HCT116 (cell line): ENCODE data around the gene ACBD6. TPM values are rescaled to one million over a fixed set of nuclear protein-coding genes. Genes with fewer than 3 reads are reported as not detected.

Experiments
- ATAC-seq: fragments of 200-7000 bp; cut with Tn5 transposase; 2 replicates; pipeline ENCODE4 v1.9.1; 2020; ENCODE audit warnings: mild to moderate bottlenecking, moderate library complexity
- BruUV-seq: library from RNA; stranded (reverse); fragments of 400-500 nt; replicated peaks from 2 replicates; lab custom pipeline; 2021; lab: Mats Ljungman, UMichigan
- CTCF ChIA-PET: fragments of 300-600 bp; sonication (Branson Sonifier 250); formaldehyde crosslinking; loops from one replicate; lab custom pipeline; 2021; ENCODE audit warnings: antibody characterized with exemption; lab: Charles Lee
- POLR2A ChIA-PET: fragments of 300-600, 350-600 bp; sonication (Branson Sonifier 250); formaldehyde crosslinking; loops from one replicate; lab custom pipeline; 2021; ENCODE audit warnings: antibody characterized with exemption; lab: Charles Lee
- RAD21 ChIA-PET, 2 experiments: fragments of 300-600 bp; sonication (Branson Sonifier 250); formaldehyde crosslinking; loops; one replicate each; lab custom pipeline; 2023; ENCODE audit warnings: low total read pairs in 2 of 2; ENCODE audit not compliant: uncharacterized antibody in 2 of 2, unreplicated experiment in 2 of 2, low non-redundant PET in 1 of 2; lab: Charles Lee
- DNase-seq: peaks from one replicate; pipeline ENCODE4 v3.0.0-alpha.2; 2010; ENCODE audit warnings: low read depth, low spot score
- H2AFZ ChIP-seq: fragments of 200-600 bp; shearing (Covaris generic), sonication (generic); 2 replicates; pipeline ENCODE4 v1.6.1; 2017; ENCODE audit warnings: low read depth, mixed run types, mixed read lengths, antibody characterized with exemption, low read length; ENCODE audit not compliant: poor library complexity, severe bottlenecking
- H3K27ac ChIP-seq: 2 replicates; pipeline ENCODE4 v1.5.1; 2012; ENCODE audit warnings: low read depth, low read length
- H3K27me3 ChIP-seq: fragments of 200-600 bp; sonication (generic); 2 replicates; pipeline ENCODE4 v1.6.1; 2016; ENCODE audit warnings: mixed run types, low read length, mixed read lengths; ENCODE audit not compliant: insufficient read depth
- H3K36me3 ChIP-seq, 2 experiments: fragments of 200-500 bp in 1 of 2; fragments of 200-600 bp in 1 of 2; sonication (Bioruptor generic) in 1 of 2; sonication (generic) in 1 of 2; 2 replicates each; pipeline versions ENCODE4 v1.5.1 to v1.6.1; 2014 to 2016; ENCODE audit warnings: low read length in 2 of 2, inconsistent platforms in 1 of 2, mixed read lengths in 1 of 2, mixed run types in 1 of 2; ENCODE audit not compliant: insufficient read depth in 2 of 2, control insufficient read depth in 1 of 2
- H3K4me1 ChIP-seq, 2 experiments: fragments of 200-600 bp in 1 of 2; sonication (generic) in 1 of 2; 2 replicates each; pipeline versions ENCODE4 v1.5.1 to v1.6.1; 2012 to 2017; ENCODE audit warnings: low read length in 2 of 2, inconsistent platforms in 1 of 2, mild to moderate bottlenecking in 1 of 2, mixed read lengths in 1 of 2, mixed run types in 1 of 2, moderate library complexity in 1 of 2; ENCODE audit not compliant: insufficient read depth in 2 of 2, control insufficient read depth in 1 of 2
- H3K4me2 ChIP-seq: fragments of 200-600 bp; sonication (generic); 2 replicates; pipeline ENCODE4 v1.6.1; 2017; ENCODE audit warnings: mixed run types, low read length, mixed read lengths
- H3K4me3 ChIP-seq, 2 experiments: fragments of 200-600 bp in 1 of 2; sonication (generic) in 1 of 2; replicated peaks in 1 of 2; 2 replicates each; pipeline ENCODE4 v1.5.1; 2011 to 2016; ENCODE audit warnings: low read length in 2 of 2, control low read depth in 1 of 2, low read depth in 1 of 2, mild to moderate bottlenecking in 1 of 2, mixed read lengths in 1 of 2, mixed run types in 1 of 2
- H3K79me2 ChIP-seq: fragments of 200-600 bp; sonication (generic); 2 replicates; pipeline ENCODE4 v1.6.1; 2017; ENCODE audit warnings: mild to moderate bottlenecking, mixed run types, low read length, moderate library complexity, mixed read lengths; ENCODE audit not compliant: insufficient read depth
- H3K9ac ChIP-seq: fragments of 200-600 bp; sonication (generic); 2 replicates; pipeline ENCODE4 v1.6.1; 2016; ENCODE audit warnings: low read length, mixed read lengths
- H3K9me2 ChIP-seq: fragments of 200-600 bp; sonication (generic), shearing (Covaris generic); 2 replicates; pipeline ENCODE4 v1.6.1; 2017; ENCODE audit warnings: mixed run types, mild to moderate bottlenecking, moderate library complexity; ENCODE audit not compliant: insufficient read depth
- H3K9me3 ChIP-seq, 2 experiments: fragments of 200-500 bp in 1 of 2; fragments of 200-600 bp in 1 of 2; sonication (Bioruptor generic) in 1 of 2; sonication (generic) in 1 of 2; 2 replicates each; pipeline ENCODE4 v1.6.1; 2014 to 2017; ENCODE audit warnings: low read length in 2 of 2, mixed read lengths in 2 of 2, inconsistent platforms in 1 of 2, low read depth in 1 of 2, mild to moderate bottlenecking in 1 of 2, mixed run types in 1 of 2, moderate library complexity in 1 of 2; ENCODE audit not compliant: control insufficient read depth in 1 of 2, insufficient read depth in 1 of 2
- H4K20me1 ChIP-seq: fragments of 200-600 bp; sonication (generic), shearing (Covaris generic); 2 replicates; pipeline ENCODE4 v1.6.1; 2017; ENCODE audit warnings: mixed run types, mild to moderate bottlenecking, moderate library complexity; ENCODE audit not compliant: insufficient read depth
- CTCF ChIP-seq, 3 experiments: fragments of 200-600 bp in 1 of 3; sonication (generic) in 1 of 3; IDR thresholded peaks in 2 of 3; conservative IDR thresholded peaks in 1 of 3; 2 replicates each; pipeline ENCODE4 v1.5.1; 2012 to 2017; ENCODE audit warnings: low read depth in 2 of 3, low read length in 2 of 3, antibody characterized with exemption in 1 of 3, borderline replicate concordance in 1 of 3, control low read depth in 1 of 3, mild to moderate bottlenecking in 1 of 3, mixed read lengths in 1 of 3, mixed run types in 1 of 3, moderate library complexity in 1 of 3; ENCODE audit not compliant: insufficient read depth in 1 of 3
- EGR1 ChIP-seq: IDR thresholded peaks from 2 replicates; pipeline ENCODE4 v1.6.1; 2012; ENCODE audit warnings: low read depth
- POLR2A ChIP-seq: IDR thresholded peaks from 2 replicates; pipeline ENCODE4 v1.7.0; 2011; ENCODE audit warnings: borderline replicate concordance; ENCODE audit not compliant: insufficient read depth, insufficient read length; ENCODE audit errors: extremely low read depth
- intact Hi-C: fragments of 100-400 bp; cut with micrococcal nuclease; formaldehyde crosslinking; loops from 2 replicates; pipeline ENCODE4 v1.10.0; 2022
- total RNA-seq: library from RNA; stranded (reverse); gene quantifications from one replicate; pipeline ENCODE4 v1.2.1, GENCODE V29; 2021; ENCODE audit not compliant: unreplicated experiment
- TF ChIP-seq, protein P1 (sequence below): IDR thresholded peaks from 2 replicates; pipeline ENCODE4 v1.6.1; 2012; ENCODE audit warnings: low read depth

ACBD6 gene
- total RNA-seq, 1 experiment from 2014 or later: 43.2 TPM

DNA sequence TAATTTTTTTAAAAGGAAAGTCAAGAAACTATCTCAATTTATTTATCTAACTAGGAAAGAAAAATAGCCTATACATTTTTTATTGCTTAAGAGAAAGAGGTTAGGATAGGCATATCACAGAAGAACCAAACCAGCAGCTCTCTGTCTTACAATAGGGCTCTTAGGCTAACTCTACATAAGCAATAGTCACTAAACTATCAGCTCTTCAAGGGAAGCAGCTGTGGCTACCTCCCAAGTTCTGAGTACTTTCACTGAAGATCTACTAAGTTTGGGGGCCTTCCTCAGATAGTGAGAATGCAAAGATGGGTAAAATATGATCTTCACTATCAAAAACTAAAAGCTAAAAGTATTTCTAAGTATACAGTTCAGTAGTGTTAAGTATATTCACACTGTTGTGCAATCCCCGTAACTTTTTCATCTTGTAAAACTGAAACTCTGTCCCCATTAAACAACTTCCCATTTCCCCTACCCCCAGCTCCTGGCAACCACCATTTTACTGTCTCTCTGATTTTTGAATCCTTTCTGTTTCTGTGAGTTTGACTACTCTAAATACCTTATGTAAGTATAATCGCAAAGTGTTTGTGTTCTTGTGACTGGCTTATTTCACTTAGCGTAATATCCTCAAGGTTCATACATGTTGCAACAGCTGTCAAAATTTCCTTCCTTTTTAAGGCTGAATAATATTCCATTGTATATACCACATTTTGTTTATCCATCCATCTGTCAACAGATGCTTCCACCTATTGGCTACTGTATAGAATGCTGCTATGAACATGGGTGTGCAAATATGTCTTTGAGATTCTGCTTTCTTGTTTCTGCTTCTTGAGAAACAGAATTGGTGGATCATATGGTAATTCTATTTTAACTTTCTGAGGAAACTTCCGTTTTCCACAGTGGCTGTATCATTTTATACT, 73.3 kb downstream of the ACBD6 start:
- Histone ChIP-seq H3K9me3 (no peaks in the 10 kb centered on the region), H3K4me3 (no peak overlapping the region), H3K9me2 (no peaks in the 10 kb centered on the region), H3K4me2 (no peak overlapping the region), H3K9ac (no peak overlapping the region), H3K27me3 (no peaks in the 10 kb centered on the region), H3K79me2 (peaks cover 52% of the 10 kb centered on the region), H3K27ac (no peak overlapping the region), H4K20me1 (peaks cover 12% of the 10 kb centered on the region; the same call in 1 of the 2 replicates), H2AFZ (no peak overlapping the region), H3K4me1 (no peaks in the 10 kb centered on the region), H3K36me3 (peaks cover 0 to 6% of the 10 kb centered on the region in 2 experiments; a peak in 1 of 4 replicates)
- POLR2A ChIA-PET: no interaction called here
- RAD21 ChIA-PET: no interaction called here
- CTCF ChIA-PET: interaction anchor here (0.9 kb wide), 1 partner anchor 13 kb away, joined by 3 read pairs; no protein-coding TSS in a partner anchor
- ATAC-seq: no peak
- intact Hi-C loops: no loop called here
- BruUV-seq: no TSS peak
- TF ChIP-seq EGR1 (no peak), POLR2A (no peak), CTCF (IDR thresholded peaks at IDR 0.05 in 2 of 3, conservative IDR thresholded peaks at IDR 0.05 in 1 of 3; ENCODE audit: borderline replicate concordance in 1 of 3, insufficient read depth in 1 of 3, low read depth in 2 of 3, low read length in 2 of 3) (no peak)
- TF ChIP-seq, protein P1, sequence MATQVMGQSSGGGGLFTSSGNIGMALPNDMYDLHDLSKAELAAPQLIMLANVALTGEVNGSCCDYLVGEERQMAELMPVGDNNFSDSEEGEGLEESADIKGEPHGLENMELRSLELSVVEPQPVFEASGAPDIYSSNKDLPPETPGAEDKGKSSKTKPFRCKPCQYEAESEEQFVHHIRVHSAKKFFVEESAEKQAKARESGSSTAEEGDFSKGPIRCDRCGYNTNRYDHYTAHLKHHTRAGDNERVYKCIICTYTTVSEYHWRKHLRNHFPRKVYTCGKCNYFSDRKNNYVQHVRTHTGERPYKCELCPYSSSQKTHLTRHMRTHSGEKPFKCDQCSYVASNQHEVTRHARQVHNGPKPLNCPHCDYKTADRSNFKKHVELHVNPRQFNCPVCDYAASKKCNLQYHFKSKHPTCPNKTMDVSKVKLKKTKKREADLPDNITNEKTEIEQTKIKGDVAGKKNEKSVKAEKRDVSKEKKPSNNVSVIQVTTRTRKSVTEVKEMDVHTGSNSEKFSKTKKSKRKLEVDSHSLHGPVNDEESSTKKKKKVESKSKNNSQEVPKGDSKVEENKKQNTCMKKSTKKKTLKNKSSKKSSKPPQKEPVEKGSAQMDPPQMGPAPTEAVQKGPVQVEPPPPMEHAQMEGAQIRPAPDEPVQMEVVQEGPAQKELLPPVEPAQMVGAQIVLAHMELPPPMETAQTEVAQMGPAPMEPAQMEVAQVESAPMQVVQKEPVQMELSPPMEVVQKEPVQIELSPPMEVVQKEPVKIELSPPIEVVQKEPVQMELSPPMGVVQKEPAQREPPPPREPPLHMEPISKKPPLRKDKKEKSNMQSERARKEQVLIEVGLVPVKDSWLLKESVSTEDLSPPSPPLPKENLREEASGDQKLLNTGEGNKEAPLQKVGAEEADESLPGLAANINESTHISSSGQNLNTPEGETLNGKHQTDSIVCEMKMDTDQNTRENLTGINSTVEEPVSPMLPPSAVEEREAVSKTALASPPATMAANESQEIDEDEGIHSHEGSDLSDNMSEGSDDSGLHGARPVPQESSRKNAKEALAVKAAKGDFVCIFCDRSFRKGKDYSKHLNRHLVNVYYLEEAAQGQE: no peak
- no peak for DNase-seq
